SK-N-SH treated with all-trans-retinoic acid at 6 μM for 48 hours (cell line): ENCODE data around the gene BABAM2.

Source experiments
- ATAC-seq: fragments of 200-7000 bp; cut with Tn5 transposase; 3 replicates; pipeline ENCODE4 v1.9.1; 2020; ENCODE audit warnings: mild to moderate bottlenecking, moderate library complexity
- ARNTL ChIP-seq: fragments of 450-650 bp; formaldehyde crosslinking; IDR thresholded peaks from 2 replicates; pipeline ENCODE4 v1.5.0; 2020; ENCODE audit warnings: low read depth, mild to moderate bottlenecking, moderate library complexity, borderline replicate concordance
- BACH2 ChIP-seq: fragments of 250-450 bp; sonication (Bioruptor Pico); IDR thresholded peaks from 2 replicates; pipeline ENCODE4 v1.9.0; 2021; ENCODE audit warnings: mild to moderate bottlenecking, borderline replicate concordance
- CREB5 ChIP-seq: fragments of 250-450 bp; sonication (Bioruptor Pico); IDR thresholded peaks from 2 replicates; pipeline ENCODE4 v1.5.1; 2020; ENCODE audit warnings: low read depth, mild to moderate bottlenecking, moderate library complexity
- CSDC2 ChIP-seq: fragments of 250-450 bp; sonication (Bioruptor Pico); IDR thresholded peaks from 2 replicates; pipeline ENCODE4 v1.5.0; 2020; ENCODE audit warnings: mild to moderate bottlenecking, moderate library complexity
- CSRNP3 ChIP-seq: fragments of 250-450 bp; sonication (Bioruptor Pico); IDR thresholded peaks from 2 replicates; pipeline ENCODE4 v1.5.1; 2021; ENCODE audit warnings: mild to moderate bottlenecking, moderate library complexity
- ESRRG ChIP-seq: fragments of 250-450 bp; sonication (Bioruptor Pico); IDR thresholded peaks from 2 replicates; pipeline ENCODE4 v1.6.1; 2021; ENCODE audit warnings: mild to moderate bottlenecking
- GLIS3 ChIP-seq: fragments of 250-450 bp; sonication (Bioruptor Pico); IDR thresholded peaks from 2 replicates; pipeline ENCODE4 v1.5.0; 2020; ENCODE audit warnings: mild to moderate bottlenecking, moderate library complexity
- OSR1 ChIP-seq: fragments of 250-450 bp; sonication (Bioruptor Pico); IDR thresholded peaks from 2 replicates; pipeline ENCODE4 v1.8.0; 2022; ENCODE audit warnings: moderate library complexity, mild to moderate bottlenecking, inconsistent platforms
- POU6F1 ChIP-seq: fragments of 250-450 bp; sonication (Bioruptor Pico); IDR thresholded peaks from 2 replicates; pipeline ENCODE4 v1.8.0; 2021; ENCODE audit warnings: low read depth, mild to moderate bottlenecking, moderate library complexity, borderline replicate concordance
- PPARA ChIP-seq: fragments of 250-450 bp; sonication (Bioruptor Pico); IDR thresholded peaks from 2 replicates; pipeline ENCODE4 v1.5.0; 2020; ENCODE audit warnings: mild to moderate bottlenecking, borderline replicate concordance
- RARB ChIP-seq: fragments of 250-450 bp; sonication (Bioruptor Pico); IDR thresholded peaks from 2 replicates; pipeline ENCODE4 v1.8.0; 2021; ENCODE audit warnings: mild to moderate bottlenecking, moderate library complexity
- SNAI2 ChIP-seq: fragments of 250-450 bp; sonication (Bioruptor Pico); IDR thresholded peaks from 2 replicates; pipeline ENCODE4 v1.5.0; 2020; ENCODE audit warnings: mild to moderate bottlenecking, moderate library complexity
- TCF4 ChIP-seq: fragments of 250-450 bp; sonication (Bioruptor Pico); IDR thresholded peaks from 2 replicates; pipeline ENCODE4 v1.8.0; 2021; ENCODE audit warnings: mild to moderate bottlenecking, moderate library complexity, borderline replicate concordance
- TOX ChIP-seq: fragments of 250-450 bp; sonication (Bioruptor Pico); IDR thresholded peaks from 2 replicates; pipeline ENCODE4 v1.8.0; 2021; ENCODE audit warnings: mild to moderate bottlenecking, moderate library complexity, borderline replicate concordance
- ZFP3 ChIP-seq: fragments of 250-450 bp; sonication (Bioruptor Pico); IDR thresholded peaks from 2 replicates; pipeline ENCODE4 v1.5.0; 2020; ENCODE audit warnings: mild to moderate bottlenecking, moderate library complexity
- ZFP30 ChIP-seq: fragments of 450-650 bp; formaldehyde crosslinking; IDR thresholded peaks from 2 replicates; pipeline ENCODE4 v1.5.0; 2022; ENCODE audit warnings: mild to moderate bottlenecking, moderate library complexity
- ZNF565 ChIP-seq: fragments of 450-650 bp; formaldehyde crosslinking; conservative IDR thresholded peaks from 2 replicates; pipeline ENCODE4 v1.5.0; 2020; ENCODE audit warnings: low read depth, mild to moderate bottlenecking, moderate library complexity
- ZNF70 ChIP-seq: fragments of 450-650 bp; formaldehyde crosslinking; IDR thresholded peaks from 2 replicates; pipeline ENCODE4 v1.5.0; 2020; ENCODE audit warnings: mild to moderate bottlenecking, moderate library complexity
- ZNF8 ChIP-seq: fragments of 450-650 bp; formaldehyde crosslinking; IDR thresholded peaks from 2 replicates; pipeline ENCODE4 v1.5.0; 2020; ENCODE audit warnings: mild to moderate bottlenecking, moderate library complexity
- TF ChIP-seq, protein P1 (sequence below): fragments of 250-450 bp; sonication (Bioruptor Pico); IDR thresholded peaks from 2 replicates; pipeline ENCODE4 v1.5.0; 2020; ENCODE audit warnings: mild to moderate bottlenecking, moderate library complexity
- TF ChIP-seq, protein P2 (sequence below): fragments of 250-450 bp; sonication (Bioruptor Pico); IDR thresholded peaks from 2 replicates; pipeline ENCODE4 v1.8.0; 2020; ENCODE audit warnings: mild to moderate bottlenecking, moderate library complexity, borderline replicate concordance

The BABAM2 gene

DNA sequence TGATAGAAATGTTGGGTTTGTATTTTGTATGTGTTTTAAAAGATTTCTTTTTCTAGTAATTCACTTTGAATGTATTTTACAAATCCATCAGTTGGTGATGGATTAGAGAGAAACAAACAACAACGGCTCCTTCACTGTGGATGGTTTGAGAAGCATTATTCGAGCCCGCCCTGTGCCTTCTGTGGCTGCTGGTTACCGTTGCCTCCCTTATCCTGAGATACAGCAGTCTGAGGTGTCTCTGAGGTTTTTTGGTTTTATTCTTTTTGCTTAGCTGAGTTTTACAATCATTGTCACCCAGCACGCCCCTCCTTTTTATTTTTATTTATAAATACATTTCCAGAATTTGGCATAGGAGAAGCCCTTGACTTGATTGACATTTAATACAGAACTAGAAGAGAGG is 168.3 kb downstream of the BABAM2 start:
- no peak for ATAC-seq
- TF ChIP-seq GLIS3 (CRISPR knock-in tag) (no peak), TOX (CRISPR knock-in tag) (no peak)
- TF ChIP-seq, protein P1, sequence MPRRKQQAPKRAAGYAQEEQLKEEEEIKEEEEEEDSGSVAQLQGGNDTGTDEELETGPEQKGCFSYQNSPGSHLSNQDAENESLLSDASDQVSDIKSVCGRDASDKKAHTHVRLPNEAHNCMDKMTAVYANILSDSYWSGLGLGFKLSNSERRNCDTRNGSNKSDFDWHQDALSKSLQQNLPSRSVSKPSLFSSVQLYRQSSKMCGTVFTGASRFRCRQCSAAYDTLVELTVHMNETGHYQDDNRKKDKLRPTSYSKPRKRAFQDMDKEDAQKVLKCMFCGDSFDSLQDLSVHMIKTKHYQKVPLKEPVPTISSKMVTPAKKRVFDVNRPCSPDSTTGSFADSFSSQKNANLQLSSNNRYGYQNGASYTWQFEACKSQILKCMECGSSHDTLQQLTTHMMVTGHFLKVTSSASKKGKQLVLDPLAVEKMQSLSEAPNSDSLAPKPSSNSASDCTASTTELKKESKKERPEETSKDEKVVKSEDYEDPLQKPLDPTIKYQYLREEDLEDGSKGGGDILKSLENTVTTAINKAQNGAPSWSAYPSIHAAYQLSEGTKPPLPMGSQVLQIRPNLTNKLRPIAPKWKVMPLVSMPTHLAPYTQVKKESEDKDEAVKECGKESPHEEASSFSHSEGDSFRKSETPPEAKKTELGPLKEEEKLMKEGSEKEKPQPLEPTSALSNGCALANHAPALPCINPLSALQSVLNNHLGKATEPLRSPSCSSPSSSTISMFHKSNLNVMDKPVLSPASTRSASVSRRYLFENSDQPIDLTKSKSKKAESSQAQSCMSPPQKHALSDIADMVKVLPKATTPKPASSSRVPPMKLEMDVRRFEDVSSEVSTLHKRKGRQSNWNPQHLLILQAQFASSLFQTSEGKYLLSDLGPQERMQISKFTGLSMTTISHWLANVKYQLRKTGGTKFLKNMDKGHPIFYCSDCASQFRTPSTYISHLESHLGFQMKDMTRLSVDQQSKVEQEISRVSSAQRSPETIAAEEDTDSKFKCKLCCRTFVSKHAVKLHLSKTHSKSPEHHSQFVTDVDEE: no peak
- TF ChIP-seq, all 23 proteins: peak for 0

DNA sequence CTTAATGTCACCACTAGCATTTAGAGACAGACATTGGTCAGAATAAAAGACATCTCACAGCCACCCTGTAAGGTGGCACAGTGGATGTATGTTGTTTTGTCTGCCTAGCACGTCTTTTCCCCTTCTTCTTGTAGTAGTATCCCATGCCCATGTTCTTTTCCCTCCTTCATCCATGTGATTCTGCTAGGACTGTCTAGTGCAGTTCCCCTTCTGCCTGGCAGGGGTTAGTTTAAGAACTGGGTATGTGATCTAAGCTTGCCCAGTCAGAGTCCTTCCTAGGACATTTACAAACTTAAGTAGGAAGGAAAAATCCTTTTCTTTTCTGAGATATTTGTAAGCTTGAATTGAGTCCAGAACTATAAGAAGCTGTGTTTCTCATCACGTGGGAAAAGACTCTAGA is 172.3 kb downstream of the BABAM2 start:
- TF ChIP-seq, protein P2, sequence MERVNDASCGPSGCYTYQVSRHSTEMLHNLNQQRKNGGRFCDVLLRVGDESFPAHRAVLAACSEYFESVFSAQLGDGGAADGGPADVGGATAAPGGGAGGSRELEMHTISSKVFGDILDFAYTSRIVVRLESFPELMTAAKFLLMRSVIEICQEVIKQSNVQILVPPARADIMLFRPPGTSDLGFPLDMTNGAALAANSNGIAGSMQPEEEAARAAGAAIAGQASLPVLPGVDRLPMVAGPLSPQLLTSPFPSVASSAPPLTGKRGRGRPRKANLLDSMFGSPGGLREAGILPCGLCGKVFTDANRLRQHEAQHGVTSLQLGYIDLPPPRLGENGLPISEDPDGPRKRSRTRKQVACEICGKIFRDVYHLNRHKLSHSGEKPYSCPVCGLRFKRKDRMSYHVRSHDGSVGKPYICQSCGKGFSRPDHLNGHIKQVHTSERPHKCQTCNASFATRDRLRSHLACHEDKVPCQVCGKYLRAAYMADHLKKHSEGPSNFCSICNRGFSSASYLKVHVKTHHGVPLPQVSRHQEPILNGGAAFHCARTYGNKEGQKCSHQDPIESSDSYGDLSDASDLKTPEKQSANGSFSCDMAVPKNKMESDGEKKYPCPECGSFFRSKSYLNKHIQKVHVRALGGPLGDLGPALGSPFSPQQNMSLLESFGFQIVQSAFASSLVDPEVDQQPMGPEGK (CRISPR knock-in tag): no peak
- TF ChIP-seq CSRNP3 (CRISPR knock-in tag) (no peak), ZNF8 (CRISPR knock-in tag) (no peak), ZNF565 (CRISPR knock-in tag) (no peak), ZNF70 (CRISPR knock-in tag) (no peak), RARB (CRISPR knock-in tag) (no peak), ARNTL (CRISPR knock-in tag) (no peak)
- TF ChIP-seq, protein P1: no peak
- TF ChIP-seq, all 23 proteins: peak for 0
- ATAC-seq: peak; percentile 59; the same call in 2 of the 3 replicates

- no peak for TF ChIP-seq ZFP3
- no peak for TF ChIP-seq ZNF565 (CRISPR knock-in tag)
- TF ChIP-seq ESRRG (CRISPR knock-in tag): no peak
- TF ChIP-seq, all 23 proteins: peak for 0
- ATAC-seq: peak; percentile 74
Observed at GRCh38 chr2:28063492-28063962, 173.0 kb downstream of the BABAM2 start.

- no peak for TF ChIP-seq ZFP30 (CRISPR knock-in tag)
- TF ChIP-seq CSDC2 (CRISPR knock-in tag): no peak
- TF ChIP-seq ARNTL (CRISPR knock-in tag): no peak
- no peak for TF ChIP-seq TOX (CRISPR knock-in tag)
- TF ChIP-seq ZFP3: no peak
- TF ChIP-seq POU6F1 (CRISPR knock-in tag): no peak
- no peak for TF ChIP-seq OSR1 (CRISPR knock-in tag)
- TF ChIP-seq ZNF8 (CRISPR knock-in tag): no peak
- TF ChIP-seq PPARA (CRISPR knock-in tag): no peak
- no peak for TF ChIP-seq BACH2 (CRISPR knock-in tag)
- TF ChIP-seq, protein P1: no peak
- TF ChIP-seq CREB5: no peak
- no peak for TF ChIP-seq SNAI2 (CRISPR knock-in tag)
- no peak for TF ChIP-seq TCF4 (CRISPR knock-in tag)
- TF ChIP-seq, all 23 proteins: peak for 0
- ATAC-seq: no peak
Observed at GRCh38 chr2:28067602-28068001, 177.1 kb downstream of the BABAM2 start.
